ENCODE measurements around the gene FAM193B.

FAM193B gene

DNA sequence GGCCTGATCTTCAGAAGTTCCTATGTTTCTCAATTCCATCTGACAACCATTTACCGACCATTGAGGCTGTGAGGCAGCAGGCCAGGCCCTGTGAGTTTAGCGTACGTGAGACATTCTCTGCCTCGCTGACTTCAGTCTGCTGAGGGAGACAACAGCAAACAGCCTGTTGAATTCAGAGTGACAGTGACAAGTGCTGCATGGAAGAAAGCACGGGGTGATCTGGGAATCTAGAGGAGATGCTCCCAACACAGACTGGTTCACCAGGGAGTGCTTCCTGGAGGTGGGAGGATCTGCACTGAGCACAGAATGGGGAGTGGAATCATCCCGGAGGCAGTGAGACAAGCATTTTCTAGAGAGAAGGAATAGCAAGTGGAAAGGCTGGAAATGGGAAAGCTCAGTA is 27.6 kb downstream of the FAM193B start:
- no peaks in the 10 kb centered on the region for H4K20me1 ChIP-seq (ENCODE audit: insufficient read depth)
- H3K79me2 ChIP-seq (ENCODE audit: insufficient read depth, low read depth): no peaks in the 10 kb centered on the region
- H3K4me2 ChIP-seq: no peak overlapping the region
- TF ChIP-seq, protein P1, sequence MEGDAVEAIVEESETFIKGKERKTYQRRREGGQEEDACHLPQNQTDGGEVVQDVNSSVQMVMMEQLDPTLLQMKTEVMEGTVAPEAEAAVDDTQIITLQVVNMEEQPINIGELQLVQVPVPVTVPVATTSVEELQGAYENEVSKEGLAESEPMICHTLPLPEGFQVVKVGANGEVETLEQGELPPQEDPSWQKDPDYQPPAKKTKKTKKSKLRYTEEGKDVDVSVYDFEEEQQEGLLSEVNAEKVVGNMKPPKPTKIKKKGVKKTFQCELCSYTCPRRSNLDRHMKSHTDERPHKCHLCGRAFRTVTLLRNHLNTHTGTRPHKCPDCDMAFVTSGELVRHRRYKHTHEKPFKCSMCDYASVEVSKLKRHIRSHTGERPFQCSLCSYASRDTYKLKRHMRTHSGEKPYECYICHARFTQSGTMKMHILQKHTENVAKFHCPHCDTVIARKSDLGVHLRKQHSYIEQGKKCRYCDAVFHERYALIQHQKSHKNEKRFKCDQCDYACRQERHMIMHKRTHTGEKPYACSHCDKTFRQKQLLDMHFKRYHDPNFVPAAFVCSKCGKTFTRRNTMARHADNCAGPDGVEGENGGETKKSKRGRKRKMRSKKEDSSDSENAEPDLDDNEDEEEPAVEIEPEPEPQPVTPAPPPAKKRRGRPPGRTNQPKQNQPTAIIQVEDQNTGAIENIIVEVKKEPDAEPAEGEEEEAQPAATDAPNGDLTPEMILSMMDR (conservative IDR thresholded peaks at IDR 0.05; ENCODE audit: low read depth, low read length): no peak
- no peak overlapping the region for H3K9ac ChIP-seq
- no peak overlapping the region for H3K4me3 ChIP-seq (IDR thresholded peaks at IDR 0.05; ENCODE audit: insufficient read depth, low read depth, low read length)
- H3K27me3 ChIP-seq (ENCODE audit: insufficient read depth, low read depth): no peaks in the 10 kb centered on the region
- H3K36me3 ChIP-seq (ENCODE audit: insufficient read depth): no peaks in the 10 kb centered on the region
- no peak overlapping the region for H2AFZ ChIP-seq (ENCODE audit: low read depth)
- no peaks in the 10 kb centered on the region for H3K4me1 ChIP-seq (ENCODE audit: low read depth, poor library complexity, severe bottlenecking)
- no peak overlapping the region for H3K27ac ChIP-seq

DNA sequence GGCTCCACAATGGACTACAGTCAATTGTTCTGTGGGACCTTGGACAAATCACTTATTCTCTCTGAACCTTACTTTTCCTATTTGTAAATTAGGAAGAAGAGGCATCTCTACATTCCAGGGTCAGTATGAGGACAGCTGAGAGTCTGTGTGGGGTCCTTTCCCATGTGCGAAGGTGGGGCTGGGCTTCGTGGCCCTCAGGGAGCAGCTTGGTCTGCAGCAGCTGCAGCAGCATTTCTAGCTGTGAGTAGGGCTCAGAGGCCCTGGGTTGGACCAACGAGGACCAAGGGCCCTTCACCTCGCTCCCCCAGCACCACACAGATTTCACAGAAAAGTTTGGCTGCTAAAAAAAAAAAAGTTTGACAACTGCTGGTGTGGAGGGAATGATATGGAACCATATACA is 28.2 kb downstream of the FAM193B start:
- no peaks in the 10 kb centered on the region for H4K20me1 ChIP-seq (ENCODE audit: insufficient read depth)
- TF ChIP-seq, protein P1 (conservative IDR thresholded peaks at IDR 0.05; ENCODE audit: low read depth, low read length): no peak

DNA sequence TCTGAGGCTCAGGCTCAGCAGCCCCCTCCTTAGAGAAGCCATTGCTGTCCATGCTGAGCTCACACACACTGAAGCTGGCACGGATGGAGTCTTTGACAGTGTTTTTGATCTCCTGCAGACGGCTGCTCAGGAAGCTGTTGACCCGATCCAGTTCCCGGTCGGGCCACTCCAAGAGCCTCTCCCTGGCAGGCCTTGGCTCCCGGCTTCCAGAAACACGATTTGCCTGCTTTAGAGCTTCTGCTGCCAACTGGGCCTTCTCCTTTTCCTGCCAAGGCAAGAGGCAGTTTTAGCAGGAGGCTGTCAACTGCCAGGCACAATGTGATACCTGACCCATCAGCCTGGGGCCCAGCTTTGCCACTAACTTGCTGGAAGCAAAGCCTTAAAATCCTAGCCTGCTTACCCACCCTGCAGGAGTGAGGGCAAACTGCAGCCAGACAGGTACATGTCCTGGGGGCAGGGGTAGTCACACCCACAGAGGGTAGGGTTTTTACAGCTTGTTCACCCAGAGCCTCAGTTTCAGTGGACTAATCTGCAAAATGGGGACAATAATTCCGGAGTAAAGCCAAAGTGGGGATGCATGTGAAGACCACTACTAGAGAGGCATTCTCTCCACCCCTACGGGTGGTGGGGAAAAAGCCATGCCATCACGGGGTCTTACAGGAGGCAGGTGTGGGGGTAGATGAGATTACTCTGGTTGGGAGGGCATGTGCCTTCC is 29.3 kb downstream of the FAM193B start:
- H3K4me3 ChIP-seq (IDR thresholded peaks at IDR 0.05; ENCODE audit: insufficient read depth, low read depth, low read length): no peak overlapping the region
- no peaks in the 10 kb centered on the region for H4K20me1 ChIP-seq (ENCODE audit: insufficient read depth)
- H3K27me3 ChIP-seq (ENCODE audit: insufficient read depth, low read depth): no peaks in the 10 kb centered on the region
- H3K4me1 ChIP-seq (ENCODE audit: low read depth, poor library complexity, severe bottlenecking): no peaks in the 10 kb centered on the region
- H3K36me3 ChIP-seq (ENCODE audit: insufficient read depth): no peaks in the 10 kb centered on the region
- H3K27ac ChIP-seq: no peak overlapping the region
- TF ChIP-seq, protein P1 (conservative IDR thresholded peaks at IDR 0.05; ENCODE audit: low read depth, low read length): no peak
- H3K79me2 ChIP-seq (ENCODE audit: insufficient read depth, low read depth): no peaks in the 10 kb centered on the region
- H3K9ac ChIP-seq: no peak overlapping the region
- H2AFZ ChIP-seq (ENCODE audit: low read depth): no peak overlapping the region
- H3K4me2 ChIP-seq: no peak overlapping the region

More for the DNA sequence above, 28.2 kb downstream of the FAM193B start:
- H3K4me2 ChIP-seq: no peak overlapping the region
- no peaks in the 10 kb centered on the region for H3K79me2 ChIP-seq (ENCODE audit: insufficient read depth, low read depth)
- H3K4me1 ChIP-seq (ENCODE audit: low read depth, poor library complexity, severe bottlenecking): no peaks in the 10 kb centered on the region
- H3K27me3 ChIP-seq (ENCODE audit: insufficient read depth, low read depth): no peaks in the 10 kb centered on the region
- no peak overlapping the region for H3K4me3 ChIP-seq (IDR thresholded peaks at IDR 0.05; ENCODE audit: insufficient read depth, low read depth, low read length)
- no peaks in the 10 kb centered on the region for H3K36me3 ChIP-seq (ENCODE audit: insufficient read depth)
- H3K27ac ChIP-seq: no peak overlapping the region
- H3K9ac ChIP-seq: no peak overlapping the region
- H2AFZ ChIP-seq (ENCODE audit: low read depth): no peak overlapping the region

DNA sequence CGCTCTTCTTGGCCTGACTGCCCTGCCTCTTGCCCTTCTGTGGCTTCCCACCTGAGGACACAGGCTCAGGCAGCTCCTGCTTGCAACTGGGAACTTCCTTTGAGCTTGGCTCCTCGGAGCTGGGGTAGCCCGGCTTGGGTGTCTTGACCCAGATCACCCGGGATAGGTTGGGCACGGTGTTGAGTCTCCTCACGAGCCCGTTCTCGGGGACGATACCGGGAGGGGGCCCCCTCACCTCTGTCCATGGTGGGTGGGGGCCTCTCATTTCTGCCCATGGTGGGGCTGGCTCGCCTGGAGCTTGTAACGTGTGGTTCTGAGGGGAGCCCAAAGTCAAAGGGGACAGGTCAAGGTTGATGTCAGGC is 29.8 kb downstream of the FAM193B start:
- Histone ChIP-seq H4K20me1 (ENCODE audit: insufficient read depth) (no peaks in the 10 kb centered on the region), H3K4me3 (IDR thresholded peaks at IDR 0.05; ENCODE audit: insufficient read depth, low read depth, low read length) (no peak overlapping the region), H3K27ac (no peak overlapping the region), H3K79me2 (ENCODE audit: insufficient read depth, low read depth) (no peaks in the 10 kb centered on the region), H3K4me1 (ENCODE audit: low read depth, poor library complexity, severe bottlenecking) (no peaks in the 10 kb centered on the region), H3K27me3 (ENCODE audit: insufficient read depth, low read depth) (no peaks in the 10 kb centered on the region), H3K36me3 (ENCODE audit: insufficient read depth) (no peaks in the 10 kb centered on the region), H3K4me2 (no peak overlapping the region), H2AFZ (ENCODE audit: low read depth) (no peak overlapping the region), H3K9ac (no peak overlapping the region)
- TF ChIP-seq, protein P1 (conservative IDR thresholded peaks at IDR 0.05; ENCODE audit: low read depth, low read length): no peak

Measured in KMS-11 (cell line).